Measurements from ENCODE around the gene EPC1. TPM values are rescaled to one million over a fixed set of nuclear protein-coding genes. Genes with fewer than 3 reads are reported as not detected.
"Not testable (repeated sequence)": the region's sequence is repeated elsewhere in the genome, so short reads cannot be mapped to it uniquely, and the experiment has no call there.

Gene EPC1
- total and polyA plus RNA-seq, 3 experiments from 2014 or later = 40.9 to 45.3 (median 41.3) TPM

GRCh38 chr10:32371101-32371500 is 24.1 kb upstream of the EPC1 start:
- CTCF ChIA-PET = interaction anchor here (1.1 to 5.4 kb wide), 5 partner anchors 10 to 120 kb away, joined by 3 to 24 read pairs (median 7); no protein-coding TSS in a partner anchor
- no peak overlapping the region for H3K4me3 ChIP-seq (ENCODE audit: low read length)
- H3K36me3 ChIP-seq (ENCODE audit: insufficient read depth, low read length) = peaks cover 4% of the 10 kb centered on the region
- no peaks in the 10 kb centered on the region for H3K9me3 Mint-ChIP-seq
- H3K4me1 ChIP-seq (ENCODE audit: insufficient read depth, low read length) = peaks cover 42% of the 10 kb centered on the region
- no peak overlapping the region for H3K4me3 Mint-ChIP-seq
- no peak overlapping the region for H3K27ac ChIP-seq (ENCODE audit: low read depth, low read length)
- H3K36me3 Mint-ChIP-seq = peaks cover 0 to 27% (median 3%) of the 10 kb centered on the region in 3 donors
- H3K27me3 Mint-ChIP-seq = no peaks in the 10 kb centered on the region
- H3K27me3 ChIP-seq (ENCODE audit: insufficient read depth, low read length, poor library complexity, severe bottlenecking) = no peaks in the 10 kb centered on the region
- H3K4me1 Mint-ChIP-seq = peaks cover 50 to 83% (median 64%) of the 10 kb centered on the region in 3 donors
- no peaks in the 10 kb centered on the region for H3K9me3 ChIP-seq (ENCODE audit: low read length)
- POLR2A ChIA-PET = interaction anchor here (0.6 kb wide), 1 partner anchor 72 kb away, joined by 3 read pairs; no protein-coding TSS in a partner anchor
- no peak for DNase-seq
- H3K27ac Mint-ChIP-seq = peak overlapping the region in 6 of 8 donors; percentile 17 to 88 (median 62)

DNA sequence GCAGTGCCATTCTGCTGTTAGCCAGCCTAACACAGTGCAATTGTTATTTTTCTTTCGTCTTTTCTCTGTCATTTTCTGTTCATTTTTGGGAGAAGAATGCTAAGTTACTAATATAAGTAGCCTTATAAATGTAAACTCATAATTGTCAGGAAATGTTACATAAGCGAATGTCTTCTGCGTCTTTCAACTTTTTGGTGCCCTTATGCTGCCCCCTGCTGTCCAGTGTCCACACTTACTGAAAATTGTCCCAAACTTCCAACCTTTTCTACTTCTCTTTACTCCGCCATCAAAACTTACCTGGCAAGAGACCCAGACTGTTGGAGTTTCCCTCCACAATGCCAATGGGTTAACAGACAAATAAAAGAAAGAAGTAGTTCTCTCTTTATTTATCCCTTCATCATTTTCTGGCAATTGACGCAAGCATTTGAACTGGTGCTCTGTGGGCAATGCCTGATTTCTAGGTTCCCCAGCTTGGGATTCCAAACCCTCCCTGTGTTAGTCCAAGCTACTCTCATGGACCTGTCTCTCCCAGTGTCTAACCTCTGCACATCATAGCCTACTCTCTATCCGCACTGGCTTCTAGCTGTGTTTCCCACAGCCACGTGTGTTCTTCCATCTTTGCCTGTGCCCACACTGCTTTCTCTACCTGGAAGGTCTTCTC is 21.0 kb upstream of the EPC1 start:
- peak; percentile 65 to 81 (median 68) for DNase-seq
- Histone ChIP-seq H3K27ac (ENCODE audit: low read depth, low read length) (no peak overlapping the region), H3K9me3 (ENCODE audit: low read length) (no peaks in the 10 kb centered on the region), H3K36me3 (ENCODE audit: insufficient read depth, low read length) (no peaks in the 10 kb centered on the region), H3K4me3 (ENCODE audit: low read length) (no peak overlapping the region), H3K27me3 (ENCODE audit: insufficient read depth, low read length, poor library complexity, severe bottlenecking) (no peaks in the 10 kb centered on the region), H3K4me1 (ENCODE audit: insufficient read depth, low read length) (peaks cover 27% of the 10 kb centered on the region)
- Mint-ChIP-seq H3K27ac (peak overlapping the region; percentile 23 to 89 (median 53)), H3K27me3 (no peaks in the 10 kb centered on the region), H3K4me3 (peak overlapping the region; percentile 7 to 81 (median 46)), H3K9me3 (no peaks in the 10 kb centered on the region), H3K4me1 (peaks cover 46 to 77% (median 58%) of the 10 kb centered on the region in 3 donors), H3K36me3 (peaks cover 0 to 30% (median 6%) of the 10 kb centered on the region in 3 donors)
- CTCF ChIA-PET = interaction anchor here (0.7 to 3.9 kb wide), 10 partner anchors 10 to 175 kb away, joined by 3 to 16 read pairs (median 4); partner anchors contain the start of gene EPC1
- POLR2A ChIA-PET = interaction anchor here (1.1 kb wide), 1 partner anchor 11 kb away, joined by 3 read pairs; no protein-coding TSS in a partner anchor

- CTCF ChIA-PET = interaction anchor here (0.7 to 3.9 kb wide), 9 partner anchors 9 to 789 kb away, joined by 3 to 16 read pairs (median 4); partner anchors contain the start of gene EPC1
- Histone ChIP-seq H3K4me3 (ENCODE audit: low read length) (no peak overlapping the region), H3K27ac (ENCODE audit: low read depth, low read length) (no peak overlapping the region), H3K9me3 (ENCODE audit: low read length) (no peaks in the 10 kb centered on the region), H3K27me3 (ENCODE audit: insufficient read depth, low read length, poor library complexity, severe bottlenecking) (no peaks in the 10 kb centered on the region), H3K36me3 (ENCODE audit: insufficient read depth, low read length) (no peaks in the 10 kb centered on the region), H3K4me1 (ENCODE audit: insufficient read depth, low read length) (peaks cover 31% of the 10 kb centered on the region)
- Mint-ChIP-seq H3K36me3 (peaks cover 0 to 23% (median 7%) of the 10 kb centered on the region in 3 donors), H3K27me3 (no peaks in the 10 kb centered on the region), H3K4me3 (peak overlapping the region in 2 of 7 donors; percentile 11 to 45), H3K4me1 (peaks cover 52 to 79% (median 61%) of the 10 kb centered on the region in 3 donors), H3K9me3 (no peaks in the 10 kb centered on the region), H3K27ac (peak overlapping the region in 4 of 8 donors; percentile 17 to 55 (median 31))
- POLR2A ChIA-PET = interaction anchor here (0.9 kb wide), 1 partner anchor 9 kb away, joined by 3 read pairs; no protein-coding TSS in a partner anchor
- DNase-seq = no peak
Measured at GRCh38 chr10:32366588-32366987, 19.6 kb upstream of the EPC1 start.

DNA sequence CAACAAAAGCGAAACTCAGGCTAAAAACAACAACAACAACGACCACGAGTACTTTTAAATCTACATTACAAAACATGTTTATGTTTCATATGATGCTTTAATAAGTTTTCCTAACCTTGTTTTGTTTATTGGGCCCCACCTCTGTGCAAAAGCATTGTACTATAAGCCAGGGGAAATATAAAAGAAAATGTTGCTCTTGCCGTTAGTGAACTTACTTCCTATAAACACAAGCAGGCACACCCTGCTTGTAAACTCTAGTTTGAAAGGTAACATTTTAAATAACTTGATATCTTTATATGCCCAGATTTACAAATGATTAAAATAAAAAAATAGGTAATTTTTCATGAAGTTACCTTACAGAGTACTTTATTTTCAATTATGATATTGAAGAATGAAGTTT is 19.2 kb upstream of the EPC1 start:
- Mint-ChIP-seq H3K4me3 (peak overlapping the region; percentile 2 to 69 (median 26)), H3K27me3 (no peaks in the 10 kb centered on the region), H3K4me1 (peaks cover 55 to 80% (median 63%) of the 10 kb centered on the region in 3 donors), H3K27ac (peak overlapping the region in 4 of 8 donors; percentile 17 to 75 (median 34)), H3K36me3 (peaks cover under 1 to 21% (median 10%) of the 10 kb centered on the region in 3 donors), H3K9me3 (no peaks in the 10 kb centered on the region)
- H3K4me1 ChIP-seq (ENCODE audit: insufficient read depth, low read length) = peaks cover 33% of the 10 kb centered on the region
- H3K27me3 ChIP-seq (ENCODE audit: insufficient read depth, low read length, poor library complexity, severe bottlenecking) = no peaks in the 10 kb centered on the region
- ChIA-PET POLR2A (no interaction called here), CTCF (interaction anchor here (0.7 to 3.3 kb wide), 5 partner anchors 21 to 789 kb away, joined by 3 to 16 read pairs (median 4); no protein-coding TSS in a partner anchor)
- no peak for DNase-seq
- no peaks in the 10 kb centered on the region for H3K9me3 ChIP-seq (ENCODE audit: low read length)
- no peak overlapping the region for H3K27ac ChIP-seq (ENCODE audit: low read depth, low read length)
- no peaks in the 10 kb centered on the region for H3K36me3 ChIP-seq (ENCODE audit: insufficient read depth, low read length)
- no peak overlapping the region for H3K4me3 ChIP-seq (ENCODE audit: low read length)

DNA sequence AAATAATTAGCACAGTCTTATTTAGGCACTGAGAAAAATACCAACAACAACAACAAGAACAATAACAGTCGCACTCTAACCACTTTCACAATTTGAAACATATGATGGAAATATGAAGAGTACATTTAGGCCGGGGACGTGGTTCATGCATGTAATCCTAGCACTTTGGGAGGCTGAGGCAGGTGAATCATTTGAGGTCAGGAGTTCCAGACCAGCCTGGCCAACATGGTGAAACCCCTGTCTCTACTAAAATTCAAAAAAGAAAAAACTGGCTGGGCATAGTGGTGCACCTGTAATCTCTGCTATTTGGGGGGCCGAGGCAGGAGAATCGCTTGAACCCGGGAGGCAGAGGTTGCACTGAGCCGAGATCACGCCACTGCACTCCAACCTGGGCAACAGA is 18.4 kb upstream of the EPC1 start:
- ChIA-PET POLR2A (interaction anchor here (0.6 kb wide), 5 partner anchors 8 to 109 kb away, joined by 3 to 4 read pairs (median 3); no protein-coding TSS in a partner anchor), CTCF (interaction anchor here (1.1 to 3.3 kb wide), 4 partner anchors 12 to 114 kb away, joined by 4 to 13 read pairs (median 10); no protein-coding TSS in a partner anchor)
- Mint-ChIP-seq H3K4me1 (peaks cover 58 to 80% (median 63%) of the 10 kb centered on the region in 3 donors), H3K27ac (peak overlapping the region in 1 of 8 donors; percentile 31), H3K36me3 (peaks cover 4 to 19% (median 11%) of the 10 kb centered on the region in 3 donors), H3K4me3 (peak overlapping the region in 5 of 7 donors; percentile 18 to 62 (median 33))
- DNase-seq; H3K27me3 Mint-ChIP-seq; H3K9me3 ChIP-seq (ENCODE audit: low read length); H3K27me3 ChIP-seq (ENCODE audit: insufficient read depth, low read length, poor library complexity, severe bottlenecking); H3K36me3 ChIP-seq (ENCODE audit: insufficient read depth, low read length); H3K9me3 Mint-ChIP-seq; H3K4me3 ChIP-seq (ENCODE audit: low read length); H3K27ac ChIP-seq (ENCODE audit: low read depth, low read length): not testable (repeated sequence)
- H3K4me1 ChIP-seq (ENCODE audit: insufficient read depth, low read length) = peaks cover 33% of the 10 kb centered on the region

- Mint-ChIP-seq H3K4me1 (peaks cover 62 to 76% (median 75%) of the 10 kb centered on the region in 3 donors), H3K27ac (peak overlapping the region in 7 of 8 donors; percentile 46 to 83 (median 61)), H3K9me3 (peaks cover 0 to 5% (median 0%) of the 10 kb centered on the region in 5 donors), H3K4me3 (peak overlapping the region in 5 of 7 donors; percentile 11 to 71 (median 46)), H3K27me3 (no peaks in the 10 kb centered on the region), H3K36me3 (peaks cover 12 to 20% (median 17%) of the 10 kb centered on the region in 3 donors)
- Histone ChIP-seq H3K27ac (ENCODE audit: low read depth, low read length) (no peak overlapping the region), H3K4me3 (ENCODE audit: low read length) (no peak overlapping the region), H3K4me1 (ENCODE audit: insufficient read depth, low read length) (peaks cover 35% of the 10 kb centered on the region), H3K36me3 (ENCODE audit: insufficient read depth, low read length) (no peaks in the 10 kb centered on the region), H3K9me3 (ENCODE audit: low read length) (no peaks in the 10 kb centered on the region), H3K27me3 (ENCODE audit: insufficient read depth, low read length, poor library complexity, severe bottlenecking) (no peaks in the 10 kb centered on the region)
- POLR2A ChIA-PET = no interaction called here
- CTCF ChIA-PET = interaction anchor here (1.0 to 2.6 kb wide), 3 partner anchors 13 to 17 kb away, joined by 3 to 9 read pairs (median 4); no protein-coding TSS in a partner anchor
- no peak for DNase-seq
Measured at GRCh38 chr10:32362571-32362970, 15.6 kb upstream of the EPC1 start.

DNA sequence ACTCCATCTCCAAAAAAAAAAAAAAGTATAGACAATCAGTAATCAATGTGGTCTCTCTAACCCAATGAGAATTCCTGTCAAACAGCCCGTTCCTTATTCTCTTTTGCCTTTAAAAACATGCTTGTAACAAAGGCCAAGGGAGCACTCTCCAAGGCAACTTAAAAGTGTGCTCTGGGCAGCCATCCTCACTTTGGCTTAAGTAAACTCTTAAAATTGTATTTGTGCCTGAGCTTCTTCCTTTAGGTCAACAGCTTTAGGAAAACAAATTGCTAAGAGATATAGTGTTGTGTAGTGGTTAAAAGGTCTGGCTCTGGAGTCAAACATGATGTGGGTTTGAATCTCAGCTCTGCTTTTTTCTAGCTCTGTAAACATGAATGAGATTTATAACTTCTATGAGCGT is 13.9 kb upstream of the EPC1 start:
- Mint-ChIP-seq H3K27me3 (no peaks in the 10 kb centered on the region), H3K4me3 (peak overlapping the region in 1 of 7 donors; percentile 40), H3K9me3 (peaks cover 0 to 5% (median 0%) of the 10 kb centered on the region in 5 donors), H3K36me3 (peaks cover 12 to 17% (median 17%) of the 10 kb centered on the region in 3 donors), H3K27ac (peak overlapping the region; percentile 7 to 71 (median 46)), H3K4me1 (peaks cover 68 to 83% (median 80%) of the 10 kb centered on the region in 3 donors)
- Histone ChIP-seq H3K4me3 (ENCODE audit: low read length) (no peak overlapping the region), H3K36me3 (ENCODE audit: insufficient read depth, low read length) (no peaks in the 10 kb centered on the region), H3K4me1 (ENCODE audit: insufficient read depth, low read length) (peaks cover 42% of the 10 kb centered on the region), H3K9me3 (ENCODE audit: low read length) (no peaks in the 10 kb centered on the region), H3K27ac (ENCODE audit: low read depth, low read length) (no peak overlapping the region), H3K27me3 (ENCODE audit: insufficient read depth, low read length, poor library complexity, severe bottlenecking) (no peaks in the 10 kb centered on the region)
- CTCF ChIA-PET = interaction anchor here (0.7 to 1.9 kb wide), 6 partner anchors 10 to 104 kb away, joined by 3 to 8 read pairs (median 6); partner anchors contain the start of gene EPC1
- POLR2A ChIA-PET = interaction anchor here (0.5 kb wide), 1 partner anchor 628 kb away, joined by 4 read pairs; no protein-coding TSS in a partner anchor
- DNase-seq = no peak
